ENCODE data around the gene SPRYD3.

SPRYD3 gene

DNA sequence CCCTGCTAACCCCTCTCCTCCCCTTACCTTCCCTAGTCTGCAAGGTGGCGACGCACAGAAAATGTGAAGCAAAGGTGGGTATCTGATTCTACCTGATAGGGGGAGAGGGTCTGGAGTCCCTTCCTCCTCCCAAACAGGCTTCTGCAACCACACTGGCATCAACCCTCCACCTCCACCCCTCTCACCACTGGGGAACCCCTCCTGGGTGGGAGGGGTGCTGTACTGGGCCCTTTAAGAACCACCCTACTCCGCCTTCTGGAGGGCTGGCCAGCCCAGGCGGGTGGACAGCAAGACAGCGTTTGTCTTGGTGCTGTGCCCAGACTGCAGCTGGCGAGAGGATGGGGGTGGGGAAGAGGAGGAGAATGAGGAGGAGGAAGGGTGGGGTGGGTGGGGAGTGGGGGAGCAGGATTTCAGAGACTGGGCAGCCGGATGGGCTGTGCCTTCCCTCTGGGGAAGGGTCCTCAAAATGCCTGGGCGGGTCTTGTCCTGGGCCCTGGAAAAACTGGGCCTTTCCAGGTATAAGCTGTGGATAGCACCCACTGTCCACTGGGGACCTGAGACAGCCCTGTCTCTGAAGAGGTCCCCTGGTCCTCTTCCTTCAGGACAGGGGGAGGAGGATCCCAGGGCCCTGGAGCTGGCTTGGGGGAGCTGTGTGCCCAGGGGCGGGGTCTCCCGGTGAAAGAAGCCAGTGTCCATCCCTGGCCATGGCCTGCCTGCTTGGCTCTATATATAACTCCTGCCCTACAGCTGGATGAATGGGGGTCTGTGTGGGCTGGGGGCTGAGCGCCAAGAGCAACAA is 26.6 kb downstream of the SPRYD3 start:
- Histone ChIP-seq H3K9me3 (no peaks in the 10 kb centered on the region), H3K4me3 (ENCODE audit: low read depth, low read length) (no peak overlapping the region), H3K36me3 (no peaks in the 10 kb centered on the region), H3K4me1 (peaks cover 35% of the 10 kb centered on the region), H3K27me3 (no peaks in the 10 kb centered on the region)
- DNase-seq, result no peak
- no peak for TF ChIP-seq CTCF (IDR thresholded peaks at IDR 0.05; ENCODE audit: low read depth, low read length)

- H3K4me3 ChIP-seq (ENCODE audit: low read depth, low read length), result no peak overlapping the region
- H3K4me1 ChIP-seq, result peaks cover 35% of the 10 kb centered on the region
- no peak for DNase-seq
- no peaks in the 10 kb centered on the region for H3K36me3 ChIP-seq
- H3K27me3 ChIP-seq, result no peaks in the 10 kb centered on the region
- TF ChIP-seq CTCF (IDR thresholded peaks at IDR 0.05; ENCODE audit: low read depth, low read length), result no peak
- H3K9me3 ChIP-seq, result no peaks in the 10 kb centered on the region
Observed at GRCh38 chr12:53051881-53052412, 27.2 kb downstream of the SPRYD3 start.

DNA sequence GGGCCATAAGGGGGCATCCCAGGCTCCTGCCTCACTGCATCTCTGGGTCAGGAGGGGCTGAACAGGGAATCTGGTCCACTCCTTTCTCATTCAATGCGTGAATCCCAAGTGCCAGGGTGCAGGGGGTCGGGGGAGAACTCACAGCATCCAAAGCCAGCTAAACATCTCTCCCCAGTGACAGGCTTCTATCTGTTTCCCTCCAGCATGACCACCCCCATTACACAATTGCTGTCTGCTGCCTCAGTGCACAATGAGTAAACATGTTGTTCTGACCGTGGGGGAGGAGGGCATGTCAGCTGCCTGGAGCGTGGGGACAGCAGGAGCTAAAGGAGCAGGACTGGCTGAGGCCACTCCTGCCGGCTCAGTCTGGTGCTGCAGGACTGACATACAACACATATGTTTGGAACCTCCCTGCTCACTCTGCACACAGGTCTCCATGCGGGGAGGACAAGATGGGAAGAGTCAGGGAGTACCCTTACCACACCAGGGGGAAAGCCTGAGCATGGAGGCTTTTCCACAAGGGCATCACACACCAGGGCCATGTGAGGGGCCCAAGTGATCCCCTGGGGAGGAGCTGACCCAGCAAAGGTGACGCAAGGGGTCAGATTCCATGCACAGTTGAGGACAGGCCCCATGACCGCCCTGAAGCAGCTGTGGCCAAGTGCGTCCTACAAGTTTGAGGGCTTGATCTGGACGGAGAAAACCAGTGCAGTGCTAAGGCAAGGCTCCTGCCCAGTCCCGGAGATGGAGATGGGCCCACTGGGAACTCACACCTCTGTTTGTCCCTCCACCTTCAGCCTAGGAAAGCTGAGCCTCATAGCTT is 27.9 kb downstream of the SPRYD3 start:
- Histone ChIP-seq H3K36me3 (no peaks in the 10 kb centered on the region), H3K27me3 (no peaks in the 10 kb centered on the region), H3K4me3 (ENCODE audit: low read depth, low read length) (no peak overlapping the region), H3K9me3 (no peaks in the 10 kb centered on the region), H3K4me1 (peaks cover 35% of the 10 kb centered on the region)
- DNase-seq, result no peak
- TF ChIP-seq CTCF (IDR thresholded peaks at IDR 0.05; ENCODE audit: low read depth, low read length), result no peak

DNA sequence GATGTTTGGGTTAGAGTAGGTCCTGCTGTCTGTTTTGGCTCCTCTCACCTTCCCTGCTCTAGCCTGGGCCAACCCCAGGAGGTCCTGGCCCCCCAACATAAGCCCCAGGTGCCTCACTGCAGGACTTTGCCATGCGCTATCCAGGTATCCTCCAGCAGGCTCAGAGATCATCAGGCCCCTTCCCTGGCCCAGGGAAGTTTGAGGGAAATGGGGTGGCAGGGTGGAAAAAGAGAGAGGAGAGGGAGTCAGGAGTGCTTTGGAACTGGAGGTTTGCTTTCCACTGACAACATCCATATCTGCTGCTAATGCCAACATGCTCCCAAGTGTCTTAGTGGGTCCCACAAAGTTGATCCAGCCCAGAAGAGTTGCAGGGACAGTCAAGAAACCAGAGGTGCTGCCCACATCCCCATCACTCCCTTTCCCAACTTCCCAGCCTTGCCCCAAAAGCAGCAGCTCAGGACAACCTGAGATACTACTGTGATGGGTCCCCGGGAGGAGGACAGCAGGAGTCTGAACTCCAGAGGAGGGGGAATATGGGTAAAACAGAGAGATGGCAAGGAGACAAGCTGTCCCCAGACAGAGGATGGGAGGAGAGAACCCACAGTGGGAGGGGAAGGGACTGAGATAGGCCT is 28.6 kb downstream of the SPRYD3 start:
- H3K4me3 ChIP-seq (ENCODE audit: low read depth, low read length), result peak overlapping the region; percentile 4; the same call in 1 of the 2 replicates
- no peaks in the 10 kb centered on the region for H3K36me3 ChIP-seq
- TF ChIP-seq CTCF (IDR thresholded peaks at IDR 0.05; ENCODE audit: low read depth, low read length), result no peak
- DNase-seq, result no peak
- peaks cover 35% of the 10 kb centered on the region for H3K4me1 ChIP-seq
- H3K27me3 ChIP-seq, result no peaks in the 10 kb centered on the region
- H3K9me3 ChIP-seq, result no peaks in the 10 kb centered on the region

DNA sequence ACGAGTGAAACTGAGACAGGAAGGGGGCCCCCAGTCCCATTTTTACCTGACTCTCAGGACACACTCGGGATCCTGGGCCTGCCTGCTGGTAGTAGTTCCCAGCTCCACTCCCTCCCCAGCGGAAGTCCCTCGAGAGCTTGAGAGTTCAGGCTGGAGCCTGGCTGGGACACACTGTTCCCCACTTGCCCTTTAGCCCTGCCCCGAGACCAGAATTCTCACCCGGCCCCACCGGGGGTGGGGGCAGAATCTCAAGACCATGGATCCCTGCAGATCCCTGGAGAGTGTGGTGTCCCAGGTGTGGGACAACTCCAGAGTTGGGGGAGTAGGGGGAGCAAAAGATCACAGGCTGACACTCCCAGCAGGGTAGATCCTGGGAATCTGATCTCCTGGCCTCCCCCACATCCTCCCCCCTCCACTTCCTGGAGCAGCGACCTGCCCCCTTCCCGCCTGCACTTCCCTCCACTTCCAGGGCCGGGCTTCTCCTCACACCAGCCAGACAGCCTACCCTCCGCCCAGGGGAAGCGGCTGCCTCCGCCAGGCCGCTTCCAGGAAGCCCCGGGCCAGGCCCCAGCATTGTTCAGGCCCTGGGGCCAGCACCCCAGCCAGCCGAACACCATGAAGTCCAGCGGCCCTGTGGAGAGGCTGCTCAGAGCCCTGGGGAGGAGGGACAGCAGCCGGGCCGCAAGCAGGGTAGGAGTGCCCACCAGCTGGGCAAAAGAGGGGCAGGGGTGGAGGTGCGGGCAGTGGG is 29.4 kb downstream of the SPRYD3 start, which contains the start of gene TNS2:
TNS2 (plus strand) TSS at position 495 of the 748 bp plus-strand sequence; CDS start at position 616, 121 bp downstream.
- Histone ChIP-seq H3K27me3 (no peaks in the 10 kb centered on the region), H3K36me3 (no peaks in the 10 kb centered on the region), H3K4me3 (ENCODE audit: low read depth, low read length) (peak within 1 kb of the TSS; percentile 4), H3K4me1 (peaks cover 35% of the 10 kb centered on the region), H3K9me3 (no peaks in the 10 kb centered on the region)
- no peak for TF ChIP-seq CTCF (IDR thresholded peaks at IDR 0.05; ENCODE audit: low read depth, low read length)
- peak; percentile 67 for DNase-seq
